NCI-H510A (cell line): ENCODE results near the gene RPP40.
A peak's percentile ranks its signal among the peaks of the same experiment; 100 is the strongest.
"Not testable (repeated sequence)": the region's sequence is repeated elsewhere in the genome, so short reads cannot be mapped to it uniquely, and the experiment has no call there.

ENCODE experiments used
- DNase-seq: peaks from one replicate; lab custom pipeline; 2025; lab: John Stamatoyannopoulos, UW

Gene RPP40

GRCh38 chr6:5003604-5004372, at the start of gene RPP40:
Gene RPP40, minus strand, starts transcription at chr6:5004037. Its CDS starts 35 bp downstream, at chr6:5004002.
- DNase-seq = peak; percentile 81

- DNase-seq = no peak
Measured at GRCh38 chr6:5053038-5053437, 49.2 kb upstream of the RPP40 start.

- no peak for DNase-seq
Measured at GRCh38 chr6:5051394-5051793, 47.6 kb upstream of the RPP40 start.

- DNase-seq = no peak
Measured at GRCh38 chr6:5050009-5050408, 46.2 kb upstream of the RPP40 start.

- DNase-seq = no peak
Measured at GRCh38 chr6:5046430-5046829, 42.6 kb upstream of the RPP40 start.

- no peak for DNase-seq
Measured at GRCh38 chr6:5045416-5045815, 41.6 kb upstream of the RPP40 start.

GRCh38 chr6:5044866-5045265, 41.0 kb upstream of the RPP40 start:
- DNase-seq = no peak

- DNase-seq = no peak
Measured at GRCh38 chr6:5042436-5042835, 38.6 kb upstream of the RPP40 start.

GRCh38 chr6:5041955-5042354, 38.1 kb upstream of the RPP40 start:
- DNase-seq = no peak

GRCh38 chr6:5036269-5036668, 32.4 kb upstream of the RPP40 start:
- peak; percentile 65 for DNase-seq

- no peak for DNase-seq
Measured at GRCh38 chr6:5034736-5035135, 30.9 kb upstream of the RPP40 start.

- DNase-seq = no peak
Measured at GRCh38 chr6:5034328-5034727, 30.5 kb upstream of the RPP40 start.

GRCh38 chr6:5033214-5033904, 29.5 kb upstream of the RPP40 start:
- DNase-seq = not testable (repeated sequence)

GRCh38 chr6:5032706-5033105, 28.9 kb upstream of the RPP40 start:
- DNase-seq = not testable (repeated sequence)

- no peak for DNase-seq
Measured at GRCh38 chr6:5031150-5031549, 27.3 kb upstream of the RPP40 start.

- peak; percentile 42 for DNase-seq
Measured at GRCh38 chr6:5030596-5031136, 26.8 kb upstream of the RPP40 start.

GRCh38 chr6:5029609-5030008, 25.8 kb upstream of the RPP40 start:
- no peak for DNase-seq

GRCh38 chr6:5028921-5029320, 25.1 kb upstream of the RPP40 start:
- DNase-seq = no peak

GRCh38 chr6:5028301-5028700, 24.5 kb upstream of the RPP40 start:
- no peak for DNase-seq

GRCh38 chr6:5025911-5026819, 22.3 kb upstream of the RPP40 start:
- DNase-seq = peak; percentile 33

GRCh38 chr6:5023923-5024322, 20.1 kb upstream of the RPP40 start:
- no peak for DNase-seq

GRCh38 chr6:5020142-5020541, 16.3 kb upstream of the RPP40 start:
- no peak for DNase-seq
